Panc1 (cell line): ENCODE measurements around the gene MORN1. TPM values are rescaled to one million over a fixed set of nuclear protein-coding genes. Genes with fewer than 3 reads are reported as not detected.

Experiments
- ATAC-seq: fragments of 200-7000 bp; cut with Tn5 transposase; 2 replicates; pipeline ENCODE4 v1.9.1; 2020; ENCODE audit warnings: mild to moderate bottlenecking, moderate library complexity
- BruUV-seq: library from RNA; stranded (reverse); fragments of 400-500 nt; replicated peaks from 2 replicates; lab custom pipeline; 2021; lab: Mats Ljungman, UMichigan
- CTCF ChIA-PET: fragments of 300-600 bp; sonication (Branson Sonifier 250); formaldehyde crosslinking; loops from one replicate; lab custom pipeline; 2022; ENCODE audit warnings: antibody characterized with exemption; lab: Charles Lee
- POLR2A ChIA-PET: fragments of 300-600 bp; sonication (Branson Sonifier 250); formaldehyde crosslinking; loops from one replicate; lab custom pipeline; 2022; ENCODE audit warnings: antibody characterized with exemption; lab: Charles Lee
- DNase-seq: peaks from one replicate; pipeline ENCODE4 v3.0.0-alpha.2; 2010; ENCODE audit warnings: low read depth, low spot score
- H3K27ac ChIP-seq: 2 replicates; pipeline ENCODE4 v1.5.1; 2011; ENCODE audit warnings: mild to moderate bottlenecking, low read length, inconsistent platforms
- H3K27me3 ChIP-seq: fragments of 200-500 bp; sonication (Bioruptor generic); 2 replicates; pipeline ENCODE4 v1.6.0; 2014; ENCODE audit warnings: low read length, inconsistent platforms; ENCODE audit not compliant: control insufficient read depth, insufficient read depth
- H3K36me3 ChIP-seq: fragments of 200-500 bp; sonication (Bioruptor generic); 2 replicates; pipeline ENCODE4 v1.5.1; 2014; ENCODE audit warnings: inconsistent platforms, mild to moderate bottlenecking, low read length, moderate library complexity; ENCODE audit not compliant: control insufficient read depth, insufficient read depth
- H3K4me1 ChIP-seq: 2 replicates; pipeline ENCODE4 v1.5.1; 2011; ENCODE audit warnings: inconsistent platforms, mild to moderate bottlenecking, low read length, moderate library complexity; ENCODE audit not compliant: control insufficient read depth, insufficient read depth
- H3K4me3 ChIP-seq, 2 experiments: 2 replicates each; pipeline ENCODE4 v1.5.1; 2011 to 2012; ENCODE audit warnings: low read depth in 2 of 2, low read length in 2 of 2, mild to moderate bottlenecking in 2 of 2, inconsistent platforms in 1 of 2, moderate library complexity in 1 of 2
- H3K9me3 ChIP-seq: fragments of 200-500 bp; sonication (Bioruptor generic); 2 replicates; pipeline ENCODE4 v1.5.1; 2014; ENCODE audit warnings: low read depth, mild to moderate bottlenecking, inconsistent platforms, low read length, moderate library complexity; ENCODE audit not compliant: control insufficient read depth, insufficient read depth
- POLR2AphosphoS5 ChIP-seq: IDR thresholded peaks from 2 replicates; pipeline ENCODE4 v1.6.1; 2012; ENCODE audit warnings: mild to moderate bottlenecking, low read depth, low read length, moderate library complexity
- SIN3A ChIP-seq: IDR thresholded peaks from 2 replicates; pipeline ENCODE4 v1.6.1; 2012; ENCODE audit warnings: low read depth, mild to moderate bottlenecking, low read length, moderate library complexity, borderline replicate concordance; ENCODE audit not compliant: insufficient read depth
- TCF7L2 ChIP-seq: IDR thresholded peaks from 2 replicates; pipeline ENCODE4 v1.6.1; 2011; ENCODE audit warnings: mild to moderate bottlenecking, low read depth, low read length, inconsistent platforms
- in situ Hi-C: cut with HindIII; loops from 2 replicates; pipeline ENCODE4 v1.10.0; 2016; ENCODE audit warnings: low sequenced_read_pairs, low pct_unique_long_range_greater_than_20kb
- intact Hi-C: fragments of 100-400 bp; cut with micrococcal nuclease; formaldehyde crosslinking; loops from one replicate; pipeline ENCODE4 v1.10.0; 2022; ENCODE audit not compliant: unreplicated experiment
- total RNA-seq: library from RNA; stranded (reverse); gene quantifications from one replicate; pipeline ENCODE4 v1.2.1, GENCODE V29; 2021; ENCODE audit not compliant: unreplicated experiment
- TF ChIP-seq, protein P1 (sequence below), 2 experiments: IDR thresholded peaks; 2 replicates each; pipeline ENCODE4 v1.6.1; 2011 to 2012; ENCODE audit warnings: low read depth in 2 of 2, control low read depth in 1 of 2, low read length in 1 of 2, mild to moderate bottlenecking in 1 of 2, moderate library complexity in 1 of 2; ENCODE audit not compliant: insufficient read depth in 1 of 2
- TF ChIP-seq, protein P2 (sequence below): fragments of 450-650 bp; IDR thresholded peaks from 2 replicates; pipeline ENCODE4 v1.5.1; 2017; ENCODE audit warnings: mild to moderate bottlenecking

Gene MORN1
- total RNA-seq, 1 experiment from 2014 or later: 21.3 TPM

DNA sequence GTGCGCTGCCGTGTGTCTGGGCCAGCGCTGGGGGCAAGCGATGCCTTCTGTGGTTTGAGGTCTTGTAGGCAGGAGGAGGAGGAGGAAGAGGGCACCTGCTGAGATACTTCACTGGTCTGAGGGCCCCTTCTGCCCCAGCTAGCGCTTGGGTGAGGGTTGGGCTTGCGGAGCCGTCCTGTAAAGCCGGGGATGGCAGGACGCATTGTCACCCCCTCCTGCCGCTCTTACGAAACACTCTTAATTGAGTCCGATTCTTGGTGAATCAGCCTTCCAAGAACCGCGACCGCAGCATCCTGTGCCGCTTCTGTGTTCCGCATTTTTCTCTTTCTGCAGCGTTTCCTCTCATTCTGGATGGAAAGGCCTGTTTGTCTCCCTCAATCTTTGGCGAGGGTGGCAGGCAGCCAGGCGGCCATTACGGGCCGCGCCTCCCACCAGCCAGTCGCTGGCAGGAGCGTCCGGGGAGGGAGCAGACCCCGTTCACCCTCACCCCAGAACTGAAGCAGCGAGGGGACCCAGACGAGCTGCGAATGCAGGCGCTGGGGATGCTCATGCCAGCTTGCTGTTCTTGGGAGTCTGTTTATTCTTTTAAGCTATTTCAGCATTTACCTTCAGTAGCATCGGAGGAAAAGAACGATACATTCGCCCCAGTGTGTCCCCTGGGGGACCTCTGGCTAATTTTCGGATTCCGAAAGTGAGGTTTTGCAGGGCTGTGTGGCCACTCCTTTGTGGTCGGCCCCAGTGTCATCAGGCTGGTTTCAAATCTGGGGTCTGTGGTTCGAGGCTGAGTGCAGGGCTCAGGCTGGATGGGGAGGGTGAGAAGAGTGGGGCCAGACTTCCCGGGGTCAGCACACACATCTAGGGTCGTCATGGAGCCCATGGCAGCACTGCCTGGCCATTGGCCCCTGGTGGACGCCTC is 100.5 kb downstream of the MORN1 start:
- intact Hi-C loops: no loop called here
- ChIA-PET CTCF (interaction anchor here (0.6 kb wide), 1 partner anchor 91 kb away, joined by 3 read pairs; no protein-coding TSS in a partner anchor), POLR2A (no interaction called here)
- Histone ChIP-seq H3K4me1 (peaks cover 18% of the 10 kb centered on the region), H3K4me3 (no peak overlapping the region), H3K9me3 (no peaks in the 10 kb centered on the region), H3K27me3 (no peaks in the 10 kb centered on the region), H3K27ac (no peak overlapping the region), H3K36me3 (no peaks in the 10 kb centered on the region)
- in situ Hi-C loops: no loop called here
- TF ChIP-seq, protein P1, sequence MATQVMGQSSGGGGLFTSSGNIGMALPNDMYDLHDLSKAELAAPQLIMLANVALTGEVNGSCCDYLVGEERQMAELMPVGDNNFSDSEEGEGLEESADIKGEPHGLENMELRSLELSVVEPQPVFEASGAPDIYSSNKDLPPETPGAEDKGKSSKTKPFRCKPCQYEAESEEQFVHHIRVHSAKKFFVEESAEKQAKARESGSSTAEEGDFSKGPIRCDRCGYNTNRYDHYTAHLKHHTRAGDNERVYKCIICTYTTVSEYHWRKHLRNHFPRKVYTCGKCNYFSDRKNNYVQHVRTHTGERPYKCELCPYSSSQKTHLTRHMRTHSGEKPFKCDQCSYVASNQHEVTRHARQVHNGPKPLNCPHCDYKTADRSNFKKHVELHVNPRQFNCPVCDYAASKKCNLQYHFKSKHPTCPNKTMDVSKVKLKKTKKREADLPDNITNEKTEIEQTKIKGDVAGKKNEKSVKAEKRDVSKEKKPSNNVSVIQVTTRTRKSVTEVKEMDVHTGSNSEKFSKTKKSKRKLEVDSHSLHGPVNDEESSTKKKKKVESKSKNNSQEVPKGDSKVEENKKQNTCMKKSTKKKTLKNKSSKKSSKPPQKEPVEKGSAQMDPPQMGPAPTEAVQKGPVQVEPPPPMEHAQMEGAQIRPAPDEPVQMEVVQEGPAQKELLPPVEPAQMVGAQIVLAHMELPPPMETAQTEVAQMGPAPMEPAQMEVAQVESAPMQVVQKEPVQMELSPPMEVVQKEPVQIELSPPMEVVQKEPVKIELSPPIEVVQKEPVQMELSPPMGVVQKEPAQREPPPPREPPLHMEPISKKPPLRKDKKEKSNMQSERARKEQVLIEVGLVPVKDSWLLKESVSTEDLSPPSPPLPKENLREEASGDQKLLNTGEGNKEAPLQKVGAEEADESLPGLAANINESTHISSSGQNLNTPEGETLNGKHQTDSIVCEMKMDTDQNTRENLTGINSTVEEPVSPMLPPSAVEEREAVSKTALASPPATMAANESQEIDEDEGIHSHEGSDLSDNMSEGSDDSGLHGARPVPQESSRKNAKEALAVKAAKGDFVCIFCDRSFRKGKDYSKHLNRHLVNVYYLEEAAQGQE (IDR thresholded peaks at IDR 0.05; ENCODE audit: insufficient read depth in 1 of 2, low read depth in 2 of 2, low read length in 1 of 2): no peak
- no peak for TF ChIP-seq TCF7L2
- TF ChIP-seq POLR2AphosphoS5: no peak
- TF ChIP-seq, protein P2, sequence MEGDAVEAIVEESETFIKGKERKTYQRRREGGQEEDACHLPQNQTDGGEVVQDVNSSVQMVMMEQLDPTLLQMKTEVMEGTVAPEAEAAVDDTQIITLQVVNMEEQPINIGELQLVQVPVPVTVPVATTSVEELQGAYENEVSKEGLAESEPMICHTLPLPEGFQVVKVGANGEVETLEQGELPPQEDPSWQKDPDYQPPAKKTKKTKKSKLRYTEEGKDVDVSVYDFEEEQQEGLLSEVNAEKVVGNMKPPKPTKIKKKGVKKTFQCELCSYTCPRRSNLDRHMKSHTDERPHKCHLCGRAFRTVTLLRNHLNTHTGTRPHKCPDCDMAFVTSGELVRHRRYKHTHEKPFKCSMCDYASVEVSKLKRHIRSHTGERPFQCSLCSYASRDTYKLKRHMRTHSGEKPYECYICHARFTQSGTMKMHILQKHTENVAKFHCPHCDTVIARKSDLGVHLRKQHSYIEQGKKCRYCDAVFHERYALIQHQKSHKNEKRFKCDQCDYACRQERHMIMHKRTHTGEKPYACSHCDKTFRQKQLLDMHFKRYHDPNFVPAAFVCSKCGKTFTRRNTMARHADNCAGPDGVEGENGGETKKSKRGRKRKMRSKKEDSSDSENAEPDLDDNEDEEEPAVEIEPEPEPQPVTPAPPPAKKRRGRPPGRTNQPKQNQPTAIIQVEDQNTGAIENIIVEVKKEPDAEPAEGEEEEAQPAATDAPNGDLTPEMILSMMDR: no peak
- TF ChIP-seq SIN3A: no peak
- ATAC-seq (no peak), DNase-seq (no peak)
- BruUV-seq: no TSS peak

DNA sequence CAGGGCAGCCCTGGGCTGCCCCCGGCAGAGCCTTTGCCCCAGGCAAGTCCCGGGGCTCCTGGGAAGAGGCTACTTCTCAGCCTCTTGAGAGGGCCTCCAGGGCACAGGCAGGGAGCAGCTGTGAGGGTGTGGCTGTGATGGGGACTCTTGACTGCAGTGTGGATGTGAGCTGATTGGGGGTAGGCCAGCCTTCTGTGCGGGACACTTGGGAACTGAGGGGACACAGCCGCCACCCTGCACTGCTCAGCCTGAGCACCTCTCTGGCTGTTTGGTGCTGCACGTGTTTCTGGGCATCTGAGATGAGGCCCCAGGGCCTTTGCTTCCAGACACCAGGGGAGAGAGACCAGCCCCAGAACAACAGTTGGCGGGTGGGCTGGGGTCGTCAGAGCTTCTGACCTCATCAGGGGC is 101.2 kb downstream of the MORN1 start:
- no peak for DNase-seq
- H3K27ac ChIP-seq: no peak overlapping the region
- no peaks in the 10 kb centered on the region for H3K27me3 ChIP-seq
- ATAC-seq: peak; percentile 29
- CTCF ChIA-PET: no interaction called here
- H3K4me3 ChIP-seq: no peak overlapping the region
- intact Hi-C loops: no loop called here
- BruUV-seq: no TSS peak
- in situ Hi-C loops: no loop called here
- TF ChIP-seq TCF7L2 (no peak), POLR2AphosphoS5 (no peak), SIN3A (no peak)
- TF ChIP-seq, protein P1 (IDR thresholded peaks at IDR 0.05; ENCODE audit: insufficient read depth in 1 of 2, low read depth in 2 of 2, low read length in 1 of 2): no peak
- TF ChIP-seq, protein P2: no peak
- H3K9me3 ChIP-seq: no peaks in the 10 kb centered on the region
- H3K36me3 ChIP-seq: no peaks in the 10 kb centered on the region
- H3K4me1 ChIP-seq: peaks cover 18% of the 10 kb centered on the region
- POLR2A ChIA-PET: no interaction called here
